GM12801 (cell line): ENCODE measurements around the gene ZNF84.

Source experiments
- TF ChIP-seq, protein P1 (sequence below): IDR thresholded peaks from one replicate; pipeline ENCODE4 v1.5.1; 2011; ENCODE audit warnings: control low read depth; ENCODE audit not compliant: insufficient read length; ENCODE audit errors: extremely low read depth

ZNF84 gene

GRCh38 chr12:133037207-133038005 lies at the start of gene ZNF84:
Gene ZNF84, plus strand, starts transcription at chr12:133037509. Its CDS starts 3,959 bp downstream, at chr12:133041468.
- TF ChIP-seq, protein P1, sequence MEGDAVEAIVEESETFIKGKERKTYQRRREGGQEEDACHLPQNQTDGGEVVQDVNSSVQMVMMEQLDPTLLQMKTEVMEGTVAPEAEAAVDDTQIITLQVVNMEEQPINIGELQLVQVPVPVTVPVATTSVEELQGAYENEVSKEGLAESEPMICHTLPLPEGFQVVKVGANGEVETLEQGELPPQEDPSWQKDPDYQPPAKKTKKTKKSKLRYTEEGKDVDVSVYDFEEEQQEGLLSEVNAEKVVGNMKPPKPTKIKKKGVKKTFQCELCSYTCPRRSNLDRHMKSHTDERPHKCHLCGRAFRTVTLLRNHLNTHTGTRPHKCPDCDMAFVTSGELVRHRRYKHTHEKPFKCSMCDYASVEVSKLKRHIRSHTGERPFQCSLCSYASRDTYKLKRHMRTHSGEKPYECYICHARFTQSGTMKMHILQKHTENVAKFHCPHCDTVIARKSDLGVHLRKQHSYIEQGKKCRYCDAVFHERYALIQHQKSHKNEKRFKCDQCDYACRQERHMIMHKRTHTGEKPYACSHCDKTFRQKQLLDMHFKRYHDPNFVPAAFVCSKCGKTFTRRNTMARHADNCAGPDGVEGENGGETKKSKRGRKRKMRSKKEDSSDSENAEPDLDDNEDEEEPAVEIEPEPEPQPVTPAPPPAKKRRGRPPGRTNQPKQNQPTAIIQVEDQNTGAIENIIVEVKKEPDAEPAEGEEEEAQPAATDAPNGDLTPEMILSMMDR, result no peak

GRCh38 chr12:132998741-132999140 lies 38.6 kb upstream of the ZNF84 start:
- TF ChIP-seq, protein P1, result no peak

- TF ChIP-seq, protein P1, result no peak
Observed at GRCh38 chr12:133010657-133011297, 26.5 kb upstream of the ZNF84 start.

DNA sequence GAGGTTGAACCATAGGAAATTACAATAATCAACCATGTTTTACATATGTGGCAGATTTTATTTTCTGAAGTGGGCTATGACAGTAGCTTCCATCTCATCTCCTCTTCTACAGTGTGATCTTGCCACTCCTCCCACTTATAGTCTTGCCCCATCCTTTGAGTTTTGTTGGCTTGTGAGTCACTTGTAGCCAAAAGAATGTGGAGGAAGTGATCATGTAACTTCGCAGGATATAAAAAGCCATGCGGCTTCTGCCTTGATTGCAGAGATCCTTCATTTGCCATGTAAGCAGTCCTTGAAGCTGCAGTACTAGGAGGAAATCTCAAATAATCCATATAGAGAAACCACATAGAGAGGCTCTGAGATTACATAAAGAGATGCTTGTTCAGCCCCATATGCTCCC lies 13.7 kb upstream of the ZNF84 start:
- TF ChIP-seq, protein P1, result no peak

DNA sequence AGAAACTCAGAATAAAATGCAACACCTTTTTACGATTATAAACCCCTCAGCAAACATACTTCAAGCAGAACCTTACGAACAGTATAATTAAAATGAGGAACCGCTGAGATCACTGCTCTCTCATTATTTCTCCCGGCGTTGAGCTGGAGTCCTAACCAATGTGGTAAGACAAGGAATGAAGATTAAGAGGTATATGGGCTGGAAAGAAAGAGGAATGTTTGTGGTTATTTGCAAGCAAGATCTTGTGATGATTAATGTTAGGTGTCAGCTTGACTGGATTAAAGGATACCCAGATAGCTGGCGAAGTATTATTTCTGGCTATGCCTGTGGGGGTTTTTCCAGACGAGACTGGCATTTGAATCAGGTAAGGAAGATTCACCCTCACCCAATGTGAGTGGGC lies 10.3 kb upstream of the ZNF84 start:
- TF ChIP-seq, protein P1, result no peak

DNA sequence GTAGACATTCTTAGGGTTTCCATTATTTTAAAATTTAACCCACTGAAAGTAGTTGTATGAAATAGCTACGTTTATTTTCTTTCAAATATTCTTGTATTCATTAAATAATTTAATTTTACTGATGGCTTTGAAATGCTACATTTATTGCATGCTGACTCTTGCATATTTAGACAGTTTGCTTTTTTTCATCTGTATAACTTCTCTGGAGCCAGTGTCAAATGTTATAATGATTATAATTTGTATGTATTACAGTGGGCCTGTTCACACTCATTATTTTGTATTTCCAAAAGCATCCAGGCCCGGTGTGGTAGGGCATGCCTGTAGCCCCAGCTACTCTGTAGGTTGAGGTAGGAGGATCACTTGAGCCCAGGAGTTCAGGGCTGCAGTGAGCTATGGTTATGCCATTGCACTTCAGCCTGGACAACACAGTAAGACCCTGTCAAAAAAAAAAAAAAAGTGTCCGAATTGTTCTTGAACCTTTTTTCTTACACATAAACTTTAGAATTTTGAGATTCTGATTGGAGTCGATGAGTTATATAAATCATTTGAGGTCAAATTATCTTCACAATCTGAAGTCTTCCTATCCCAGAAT lies 905 bp downstream of the ZNF84 start:
- TF ChIP-seq, protein P1, result no peak

DNA sequence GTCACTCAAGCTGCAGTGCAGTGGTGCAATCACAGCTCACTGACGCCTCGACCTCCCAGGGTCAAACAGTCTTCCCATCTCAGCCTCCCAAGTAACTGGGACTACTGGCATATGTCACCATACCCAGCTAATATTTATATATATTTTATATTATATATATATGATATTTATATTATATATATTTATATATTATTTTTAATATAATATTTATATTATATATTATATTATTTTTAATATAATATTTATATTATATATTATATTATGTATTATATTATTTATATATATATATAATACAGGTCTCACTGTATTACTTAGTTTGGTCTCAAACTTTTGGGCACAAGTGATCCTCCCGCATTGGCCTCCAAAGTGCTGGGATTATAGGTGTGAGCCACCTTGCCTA lies 9.4 kb downstream of the ZNF84 start:
- TF ChIP-seq, protein P1, result no peak
